Right ventricle myocardium inferior (tissue), 1 donor: Measurements from ENCODE around the gene LMOD3. TPM values are rescaled to one million over a fixed set of nuclear protein-coding genes. Genes with fewer than 3 reads are reported as not detected.

Experiments used
- ATAC-seq: fragments of 200-7000 bp; cut with Tn5 transposase; one replicate; pipeline ENCODE4 v1.9.1; 2020; ENCODE audit warnings: mild to moderate bottlenecking, moderate library complexity
- DNase-seq: peaks from one replicate; pipeline ENCODE4 v3.0.0; 2021; ENCODE audit errors: missing footprints
- intact Hi-C: fragments of 100-400 bp; cut with DNase I; formaldehyde crosslinking; loops from one replicate; pipeline ENCODE4 v1.11.0; 2022
- total RNA-seq: library from RNA; stranded (reverse); fragmentation: NEBNext Ultra II Directional; extraction: Animal tissue kit (Norgen Biotek cat#: 25700); gene quantifications from one replicate; pipeline ENCODE4 v1.2.1, GENCODE V29; 2021
- donor health status: DM: no; HTN: yes; CAD: no; lungs with severe emphysema.

Gene LMOD3
- total RNA-seq, 1 donor from 2014 or later, result 149 TPM

DNA sequence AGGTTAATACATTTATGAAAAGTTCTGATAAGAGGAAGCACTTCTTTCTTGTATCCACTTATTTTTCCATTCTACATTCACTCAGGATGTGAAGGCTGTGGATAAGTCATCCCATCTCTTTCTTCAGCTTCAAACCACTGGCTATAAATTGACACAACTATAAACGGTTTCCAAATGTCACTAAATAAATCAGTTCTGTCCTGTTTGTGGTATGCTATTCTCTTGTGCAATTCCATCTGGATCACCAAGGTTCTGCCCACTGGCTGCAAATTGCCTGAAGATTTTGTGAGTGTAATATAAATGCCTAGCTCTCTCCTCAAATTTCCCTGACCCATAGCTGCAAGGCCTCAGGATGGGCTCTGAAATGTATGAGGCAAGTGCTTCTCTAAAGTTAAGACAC lies 7.1 kb upstream of the LMOD3 start:
- ATAC-seq (no peak), DNase-seq (no peak)
- intact Hi-C loops, result no loop called here

DNA sequence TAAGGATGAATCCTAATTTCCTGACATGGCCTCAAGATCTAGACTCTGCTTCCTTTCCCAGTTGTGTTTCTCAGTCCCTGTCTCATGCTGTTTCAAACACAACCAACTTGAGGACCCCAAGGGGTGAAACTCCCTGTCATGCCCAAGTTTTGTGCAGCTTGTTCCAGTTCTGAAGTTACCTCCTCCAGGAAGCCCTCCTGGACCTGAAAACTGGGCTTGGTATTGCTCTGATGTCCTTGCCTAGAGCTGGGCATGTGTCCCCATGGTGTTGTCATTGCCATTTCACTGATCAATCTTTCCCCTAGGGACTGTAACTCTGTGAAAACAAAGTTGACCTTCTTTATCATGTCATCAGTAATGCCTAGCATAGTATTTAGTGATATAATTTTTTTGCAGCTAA lies 6.1 kb upstream of the LMOD3 start:
- ATAC-seq, result no peak
- intact Hi-C loops, result no loop called here
- no peak for DNase-seq

DNA sequence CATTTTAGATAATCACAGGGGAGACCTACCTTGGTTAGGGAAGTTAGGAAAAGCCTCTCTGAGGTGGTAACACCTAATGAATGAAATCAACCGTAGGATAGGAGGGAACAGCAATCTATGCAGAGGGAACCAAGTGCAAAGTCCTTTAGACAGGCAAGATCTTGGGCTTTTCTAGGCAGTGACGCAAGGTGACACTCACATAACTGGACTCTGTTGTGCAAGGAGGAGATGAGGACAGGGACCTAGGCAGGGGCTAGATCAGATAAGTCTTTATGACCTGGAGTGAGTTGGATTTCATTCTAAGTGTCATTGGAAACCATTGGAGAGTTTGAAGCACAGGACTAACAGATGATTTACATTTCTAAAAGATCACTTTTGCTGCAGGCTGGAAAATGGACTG lies 4.6 kb upstream of the LMOD3 start:
- intact Hi-C loops, result no loop called here
- no peak for ATAC-seq
- DNase-seq, result no peak

DNA sequence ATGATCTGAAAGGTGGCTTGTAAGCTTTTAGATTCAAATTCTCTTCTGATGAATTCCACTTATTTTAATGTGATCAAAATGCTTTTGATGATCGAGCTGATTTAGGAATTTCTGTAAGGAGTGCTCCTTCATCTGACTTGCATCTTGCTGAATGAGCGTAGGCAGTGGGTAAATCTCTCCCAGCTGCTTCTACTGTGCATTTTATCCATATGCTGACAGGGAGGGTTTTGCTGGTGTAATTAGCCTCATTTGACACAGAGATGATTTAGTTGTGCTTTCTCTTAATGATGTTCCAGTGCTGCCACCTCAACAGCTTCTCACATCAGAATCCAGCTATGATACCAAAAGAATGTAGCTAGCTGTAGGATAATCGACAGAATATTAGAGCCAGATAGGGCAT lies 3.8 kb upstream of the LMOD3 start:
- DNase-seq, result no peak
- intact Hi-C loops, result no loop called here
- no peak for ATAC-seq

DNA sequence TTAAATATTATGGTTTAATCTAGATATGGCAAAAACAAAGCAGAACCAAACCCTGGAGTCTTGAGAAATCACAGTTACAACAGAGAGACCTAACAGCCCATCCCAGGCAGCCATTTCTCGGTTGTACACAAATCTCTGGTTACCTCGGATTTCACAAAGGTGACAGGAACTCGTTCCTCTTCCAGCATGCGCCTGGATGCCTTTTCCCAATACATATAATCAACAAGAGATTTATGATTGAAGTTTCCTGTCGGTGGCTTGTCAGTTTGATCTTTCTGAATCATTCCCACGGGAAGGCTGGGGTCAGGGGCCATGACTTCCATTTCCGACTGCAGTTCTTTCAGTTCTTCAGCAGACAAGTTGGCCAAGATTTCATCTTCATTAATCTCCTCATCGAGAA lies 445 bp downstream of the LMOD3 start:
- no peak for ATAC-seq

DNA sequence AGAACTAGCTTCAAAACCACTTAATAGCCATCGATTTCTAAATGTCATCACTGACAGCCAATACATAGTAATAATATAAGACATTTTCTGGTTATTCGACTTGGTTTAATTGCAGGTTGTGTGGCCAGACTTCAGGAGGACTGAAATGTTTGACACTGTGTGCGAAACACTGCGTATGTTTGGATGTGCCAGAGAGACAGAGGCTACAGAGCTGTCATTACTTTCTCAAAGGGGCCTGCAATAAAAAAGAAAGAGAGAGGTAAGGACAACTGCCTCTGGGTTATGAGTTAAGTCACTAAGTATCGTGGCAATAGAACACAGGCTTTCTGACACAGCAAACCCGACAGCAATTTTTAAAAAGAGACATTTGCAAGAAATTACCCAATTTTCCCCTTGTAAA lies 882 bp downstream of the LMOD3 start:
- ATAC-seq (peak; percentile 51), DNase-seq (no peak)
- intact Hi-C loops, result loop anchor here (2.0 kb wide), 1 partner anchor 41 kb away; the partner anchor contains the start of gene UBA3

More for the DNA sequence above, 445 bp downstream of the LMOD3 start:
- intact Hi-C loops, result loop anchor here (2.0 kb wide), 1 partner anchor 41 kb away; the partner anchor contains the start of gene UBA3
- DNase-seq, result no peak

DNA sequence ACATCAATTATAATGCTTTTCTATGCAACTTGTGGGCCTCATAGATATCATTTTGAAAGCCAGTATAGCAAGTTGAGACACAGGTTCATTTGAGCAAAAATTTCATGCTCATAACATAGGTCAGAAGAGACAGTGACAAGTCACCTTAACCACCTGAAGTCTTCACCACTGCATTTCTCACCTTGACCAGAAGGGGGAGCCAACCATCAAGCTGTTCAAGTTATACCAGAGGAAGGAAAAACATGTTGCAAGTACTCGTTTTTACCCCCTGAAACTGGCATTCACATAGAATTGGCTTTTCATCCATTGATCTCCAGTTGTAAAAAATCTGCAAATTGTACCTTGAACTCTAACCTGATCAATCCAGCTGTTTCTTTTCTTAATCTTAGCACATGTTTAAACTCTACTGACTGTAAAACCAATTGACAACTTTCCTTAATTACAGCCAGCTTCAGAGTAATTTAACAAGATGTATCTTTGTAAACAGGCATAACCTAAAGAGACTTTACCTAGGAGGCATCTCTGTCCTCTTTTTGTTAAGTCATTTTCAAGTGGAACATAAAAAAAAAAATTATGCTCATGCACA lies 1.4 kb downstream of the LMOD3 start:
- ATAC-seq (no peak), DNase-seq (no peak)
- intact Hi-C loops, result loop anchor here (2.0 kb wide), 1 partner anchor 40 kb away; the partner anchor contains the start of gene UBA3

DNA sequence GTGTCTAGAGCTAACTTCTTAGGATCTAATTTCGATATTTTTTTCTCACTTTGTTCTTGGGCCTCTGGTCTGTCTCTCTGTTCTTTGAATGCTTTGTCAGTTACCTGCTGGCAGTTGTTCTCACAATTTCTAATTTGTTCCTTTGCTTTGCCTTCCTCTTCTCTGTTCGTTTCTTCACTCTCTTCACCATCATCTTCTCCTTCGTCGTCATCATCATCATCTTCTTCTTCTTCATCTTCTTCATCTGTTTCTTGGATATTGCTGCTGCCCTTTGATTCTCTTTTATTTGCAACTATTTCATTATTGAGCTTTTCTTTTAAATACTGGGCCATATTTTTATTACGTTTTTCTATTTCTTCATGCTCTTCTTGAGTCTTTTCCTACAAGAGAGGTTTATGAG lies 2.7 kb downstream of the LMOD3 start:
- intact Hi-C loops, result loop anchor here (2.0 kb wide), 1 partner anchor 39 kb away; the partner anchor contains the start of gene UBA3
- ATAC-seq, result no peak

DNA sequence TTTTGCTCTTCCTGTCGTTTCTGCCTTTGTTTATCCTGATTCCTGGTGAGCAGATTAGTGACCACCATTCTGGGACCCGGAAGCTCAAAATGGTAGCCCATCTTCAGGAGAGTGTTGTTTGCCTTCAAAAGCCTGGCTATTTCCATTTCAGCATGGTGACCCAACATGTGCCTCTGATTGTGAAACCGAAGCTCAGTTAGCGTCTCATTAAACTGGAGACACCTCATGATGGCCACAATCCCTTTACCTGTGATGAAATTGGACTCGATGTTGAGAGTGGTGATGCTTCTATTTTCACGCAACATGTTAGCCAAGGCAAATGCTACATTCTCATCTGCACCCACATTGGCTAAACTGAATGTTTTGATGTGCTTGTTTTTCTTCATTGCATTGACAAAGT lies 3.3 kb downstream of the LMOD3 start:
- intact Hi-C loops, result no loop called here
- DNase-seq, result no peak
- ATAC-seq, result no peak

More for the DNA sequence above, 2.7 kb downstream of the LMOD3 start:
- DNase-seq, result no peak

DNA sequence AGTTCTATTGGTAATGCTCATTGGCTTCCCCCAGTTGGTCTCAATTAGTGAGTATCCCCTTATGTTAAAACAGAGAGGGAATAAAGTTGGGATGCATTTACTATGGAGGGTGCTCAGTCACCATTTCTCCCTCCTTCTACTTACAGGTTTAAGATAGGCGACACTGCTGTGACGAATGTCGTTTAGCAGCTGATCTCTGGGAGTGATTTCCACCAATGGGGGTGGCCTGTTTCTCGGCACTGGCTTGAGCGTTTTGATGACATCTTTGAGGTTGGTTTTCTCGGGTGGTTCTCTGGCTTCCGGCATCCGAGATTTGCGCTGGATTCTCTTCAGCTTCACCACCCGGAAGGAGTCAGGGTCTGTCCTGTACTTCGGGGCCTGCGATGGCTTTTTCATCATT lies 3.8 kb downstream of the LMOD3 start:
- no peak for ATAC-seq
- DNase-seq, result no peak
- intact Hi-C loops, result no loop called here

DNA sequence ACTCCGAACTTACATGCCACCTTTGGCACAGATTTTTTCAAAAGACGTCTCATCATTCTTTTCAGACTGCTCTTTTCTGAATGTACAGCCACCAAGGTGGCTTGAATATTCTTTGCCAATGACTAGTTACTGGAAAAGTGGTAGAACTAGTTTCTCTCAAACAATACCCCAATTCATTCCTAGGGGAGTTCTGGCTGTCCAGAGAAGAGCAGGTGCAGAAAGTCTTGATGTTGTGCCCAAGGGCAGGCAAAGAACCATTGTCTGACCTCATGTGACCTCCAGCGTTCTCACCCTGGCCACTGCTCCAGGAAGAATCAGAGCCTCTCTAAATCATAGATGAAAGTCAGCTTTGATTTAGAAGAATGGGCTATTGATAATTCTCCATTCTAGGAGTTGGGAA lies 5.5 kb downstream of the LMOD3 start:
- intact Hi-C loops, result loop anchor here (1.0 kb wide), 1 partner anchor 31 kb away; no protein-coding TSS in a partner anchor
- DNase-seq (no peak), ATAC-seq (no peak)

DNA sequence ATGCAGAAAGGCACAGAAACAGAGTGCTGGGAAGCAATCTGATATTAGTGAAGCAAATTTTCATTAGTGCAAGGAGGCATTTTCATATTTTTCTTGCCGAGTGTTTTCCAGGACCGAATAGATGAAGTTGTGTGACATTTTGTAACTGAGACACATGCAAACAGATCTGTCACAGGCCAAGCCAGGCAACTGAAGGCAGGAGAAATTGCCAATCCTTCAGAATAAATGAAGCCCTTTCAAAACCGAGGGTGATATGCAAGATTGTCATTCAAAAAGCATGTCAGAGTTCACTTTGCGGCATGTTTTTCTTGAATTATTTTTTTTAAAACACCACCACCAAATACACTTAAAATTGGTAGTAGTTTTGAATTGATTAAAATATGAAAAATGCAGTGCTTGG lies 6.2 kb downstream of the LMOD3 start:
- intact Hi-C loops, result no loop called here
- ATAC-seq (no peak), DNase-seq (no peak)

DNA sequence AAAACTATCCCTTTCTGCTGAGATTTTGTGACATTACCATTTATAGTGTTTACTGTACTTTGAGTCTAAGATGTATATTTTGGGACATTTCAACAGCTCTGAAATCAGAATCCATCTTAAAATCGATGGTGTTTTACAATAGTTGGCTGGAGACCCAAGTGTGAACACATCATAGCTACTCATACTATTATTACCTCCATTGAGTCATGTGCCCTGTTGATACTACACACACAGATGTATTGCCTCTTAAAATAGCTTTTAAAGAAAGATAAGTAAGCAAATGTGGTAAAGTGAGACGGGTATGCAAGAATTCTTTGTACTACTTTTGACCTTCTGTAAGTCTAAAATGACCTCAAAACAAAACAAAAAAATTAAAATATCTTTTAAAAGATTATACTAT lies 6.7 kb downstream of the LMOD3 start:
- intact Hi-C loops, result no loop called here
- ATAC-seq, result peak; percentile 67
- no peak for DNase-seq

DNA sequence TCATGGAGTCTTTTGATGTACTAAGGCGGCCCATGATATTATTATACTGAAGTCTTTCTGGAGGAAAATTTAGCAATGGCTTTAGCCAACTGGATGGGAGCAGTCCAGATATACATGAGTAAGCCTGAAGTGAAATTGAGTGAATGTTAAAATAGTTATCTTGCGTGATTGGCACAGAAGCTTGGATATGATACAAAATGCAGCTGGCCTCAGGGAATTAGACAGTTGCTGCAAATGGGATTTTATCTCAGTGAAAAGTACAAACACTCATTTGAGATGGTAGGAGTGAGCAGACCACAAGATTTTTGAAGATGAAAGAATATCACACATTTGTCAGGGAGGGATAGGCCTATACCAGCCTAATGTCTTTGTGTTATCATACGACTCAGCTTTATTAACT lies 8.9 kb downstream of the LMOD3 start:
- intact Hi-C loops, result no loop called here
- no peak for DNase-seq
- ATAC-seq, result peak; percentile 23

DNA sequence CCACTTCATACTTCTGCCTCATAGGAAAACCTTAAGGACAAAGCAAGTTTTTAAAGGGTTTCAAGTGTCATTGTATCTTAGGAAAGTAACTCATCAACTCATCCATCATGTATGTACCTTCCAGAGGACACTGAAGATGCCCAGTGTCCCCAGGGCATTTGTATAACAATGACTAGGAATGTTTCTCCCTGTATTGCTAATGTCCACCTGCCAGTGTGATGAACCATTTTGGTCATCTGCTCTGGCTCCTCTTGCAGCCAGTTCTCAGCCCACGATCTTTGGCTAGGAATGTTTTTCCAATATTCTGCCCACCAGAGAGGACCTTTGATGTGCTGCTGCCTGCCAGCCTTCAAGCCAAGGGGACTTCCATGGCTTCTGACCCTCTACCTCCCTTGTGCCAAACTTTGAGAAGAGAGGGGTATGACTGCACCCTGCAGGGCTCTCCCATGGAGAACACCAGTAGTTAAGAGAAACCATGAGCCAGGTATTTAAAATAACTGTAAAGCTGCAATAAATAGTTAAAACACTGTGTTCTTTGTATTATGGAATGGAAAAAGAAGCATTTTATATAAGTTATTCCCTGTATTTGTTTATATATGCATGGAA lies 11.4 kb downstream of the LMOD3 start:
- ATAC-seq, result no peak
- DNase-seq, result no peak
- intact Hi-C loops, result no loop called here

DNA sequence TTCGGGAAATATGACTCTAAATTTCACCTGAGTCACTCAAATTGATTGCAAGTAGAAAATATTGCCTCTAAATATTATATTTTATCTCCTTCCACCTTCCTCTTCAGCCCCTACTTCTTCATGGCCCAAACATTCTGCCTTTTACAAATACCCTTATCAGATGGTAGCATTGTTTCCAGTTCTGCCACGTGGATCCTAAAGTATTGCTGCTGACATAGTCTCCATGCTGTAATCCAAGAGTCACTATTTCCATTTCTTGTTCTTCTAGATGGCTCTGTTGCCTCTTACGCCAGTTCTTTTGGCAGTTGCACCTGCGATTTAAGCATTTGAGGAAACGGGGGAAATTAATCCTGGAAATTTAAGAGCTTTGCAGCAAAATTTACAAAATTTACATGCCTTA lies 13.6 kb downstream of the LMOD3 start:
- intact Hi-C loops, result no loop called here
- DNase-seq (no peak), ATAC-seq (no peak)

DNA sequence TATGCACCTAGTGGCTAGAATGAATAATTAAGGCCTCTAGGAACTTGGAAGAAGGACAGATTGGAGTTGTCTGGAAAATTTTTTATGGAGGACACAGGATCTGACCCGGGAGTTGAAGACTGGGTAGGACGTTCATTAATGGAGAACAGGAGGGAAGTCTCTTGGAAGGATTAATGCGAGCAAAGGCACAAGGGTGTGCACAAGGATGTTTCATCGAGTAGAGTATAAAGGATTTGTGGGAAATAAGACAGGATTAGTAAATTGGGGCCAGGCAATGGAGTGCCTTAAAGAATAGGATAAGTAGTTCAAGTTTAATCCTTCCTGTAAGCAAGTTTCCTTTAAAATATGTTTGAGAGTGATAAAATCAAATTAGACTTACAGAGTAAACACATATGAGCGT lies 14.6 kb downstream of the LMOD3 start:
- DNase-seq, result no peak
- ATAC-seq, result no peak
- intact Hi-C loops, result no loop called here

DNA sequence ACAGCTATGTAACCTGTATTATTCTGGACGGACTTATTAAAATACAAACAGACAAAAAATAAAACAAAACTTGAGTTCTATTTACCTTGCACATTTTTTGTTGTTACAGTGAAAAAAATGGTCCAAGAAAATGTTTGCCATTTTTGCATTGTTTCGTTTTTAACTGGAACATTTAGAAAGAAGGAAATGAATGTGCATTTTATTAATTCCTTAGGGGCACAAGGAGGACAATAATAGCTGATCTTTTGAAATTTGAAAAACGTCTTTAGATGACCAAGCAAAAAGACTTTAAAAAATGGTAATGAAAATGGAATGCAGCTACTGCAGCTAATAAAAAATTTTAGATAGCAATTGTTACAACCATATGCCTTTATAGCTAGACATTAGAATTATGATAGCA lies 17.1 kb downstream of the LMOD3 start:
- ATAC-seq, result no peak
- intact Hi-C loops, result no loop called here
- no peak for DNase-seq

DNA sequence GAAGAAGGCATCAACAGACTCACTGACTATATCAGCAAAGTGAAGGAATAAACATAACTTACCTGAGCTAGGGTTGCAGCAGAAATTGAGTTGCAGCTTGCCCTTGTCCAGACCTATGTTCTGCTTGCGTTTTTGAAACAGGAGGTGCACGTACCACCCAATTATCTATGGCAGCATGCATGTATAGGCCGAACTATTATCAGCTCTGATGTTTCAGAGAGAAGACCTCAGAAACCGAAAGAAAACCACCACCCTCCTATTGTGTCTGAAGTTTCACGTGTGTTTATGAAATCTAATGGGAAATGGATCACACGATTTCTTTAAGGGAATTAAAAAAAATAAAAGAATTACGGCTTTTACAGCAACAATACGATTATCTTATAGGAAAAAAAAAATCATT lies 17.8 kb downstream of the LMOD3 start:
- intact Hi-C loops, result no loop called here
- no peak for DNase-seq
- ATAC-seq, result no peak

DNA sequence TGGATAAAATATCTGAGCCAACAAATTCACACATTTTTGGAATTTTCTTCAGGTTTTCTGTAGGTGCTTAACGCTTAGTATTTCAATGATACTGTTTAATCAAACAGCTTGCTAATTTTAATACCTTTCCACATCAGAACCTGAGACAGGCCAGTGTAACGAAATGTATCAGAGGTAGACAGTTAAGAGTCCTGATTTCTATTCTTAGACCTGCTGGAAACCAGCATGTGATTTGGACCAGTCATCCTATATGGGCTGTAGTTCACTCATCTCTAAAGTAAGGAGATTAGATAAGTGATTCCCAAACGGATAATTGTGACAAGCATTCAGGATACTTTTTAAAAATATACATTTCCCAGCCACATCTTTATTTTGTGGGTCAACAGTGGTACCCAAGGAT lies 19.3 kb downstream of the LMOD3 start:
- intact Hi-C loops, result no loop called here
- DNase-seq, result no peak
- peak; percentile 46 for ATAC-seq

DNA sequence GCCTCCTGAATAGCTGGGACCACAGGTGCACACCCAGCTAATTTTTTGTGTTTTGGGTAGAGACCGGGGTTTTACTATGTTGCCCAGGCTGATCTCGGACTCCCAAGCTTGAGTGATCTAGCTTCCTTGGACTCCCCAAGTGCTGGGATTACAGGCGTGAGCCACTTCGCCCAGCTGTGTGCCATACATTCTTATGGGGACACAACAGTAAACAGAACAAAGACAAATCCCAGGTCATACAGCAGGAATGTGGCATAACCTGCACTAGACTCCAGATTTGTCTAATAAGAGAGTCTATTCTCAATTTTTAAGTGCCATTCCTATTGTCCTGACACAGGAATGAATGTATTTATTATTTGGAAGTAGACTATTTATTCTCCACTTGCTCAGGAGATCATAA lies 20.0 kb downstream of the LMOD3 start:
- DNase-seq, result no peak
- intact Hi-C loops, result no loop called here
- ATAC-seq, result no peak
